Colonic mucosa (tissue), 4 donors: Measurements from ENCODE around the gene ATXN1. TPM values are rescaled to one million over a fixed set of nuclear protein-coding genes. Genes with fewer than 3 reads are reported as not detected.

Source experiments
- DNase-seq: peaks from one replicate; pipeline ENCODE4 v3.0.0-alpha.2; 2020
- H3K27ac ChIP-seq: fragments of 200-600 bp; one replicate; pipeline ENCODE4 v1.8.0; 2021
- H3K27me3 ChIP-seq: fragments of 200-600 bp; one replicate; pipeline ENCODE4 v1.8.0; 2021
- H3K36me3 ChIP-seq: fragments of 200-600 bp; one replicate; pipeline ENCODE4 v1.8.0; 2021
- H3K4me1 ChIP-seq: fragments of 200-600 bp; one replicate; pipeline ENCODE4 v1.8.0; 2021; ENCODE audit warnings: mild to moderate bottlenecking
- H3K4me3 ChIP-seq: fragments of 200-600 bp; one replicate; pipeline ENCODE4 v1.8.0; 2021
- H3K9ac ChIP-seq, 2 donors: one replicate each; pipeline ENCODE4 v1.7.0; 2013; ENCODE audit warnings: control low read depth in 2 of 2, low read depth in 2 of 2, low read length in 2 of 2
- H3K9me3 ChIP-seq: fragments of 200-600 bp; one replicate; pipeline ENCODE4 v1.8.0; 2021
- CTCF ChIP-seq: fragments of 200-600 bp; IDR thresholded peaks from one replicate; pipeline ENCODE4 v1.8.0; 2022; ENCODE audit warnings: antibody characterized with exemption, mild to moderate bottlenecking
- intact Hi-C: fragments of 100-400 bp; cut with DNase I; formaldehyde crosslinking; loops from one replicate; pipeline ENCODE4 v1.14.1; 2022
- total RNA-seq, 2 donors: library from RNA; stranded (reverse); fragmentation: NEBNext Ultra II Directional in 1 of 2; extraction: Animal tissue kit (Norgen Biotek cat#: 25700) in 1 of 2; gene quantifications; one replicate each; pipeline ENCODE4 v1.2.1, GENCODE V29; 2021
- donor health status: healthy.
- donor health status: DM: no; HTN: no; CAD: no.
- donor health status: DM: no; HTN: no; CAD: no.

The ATXN1 gene
- total RNA-seq, 2 donors from 2014 or later, result 24.5 to 41.9 TPM

DNA sequence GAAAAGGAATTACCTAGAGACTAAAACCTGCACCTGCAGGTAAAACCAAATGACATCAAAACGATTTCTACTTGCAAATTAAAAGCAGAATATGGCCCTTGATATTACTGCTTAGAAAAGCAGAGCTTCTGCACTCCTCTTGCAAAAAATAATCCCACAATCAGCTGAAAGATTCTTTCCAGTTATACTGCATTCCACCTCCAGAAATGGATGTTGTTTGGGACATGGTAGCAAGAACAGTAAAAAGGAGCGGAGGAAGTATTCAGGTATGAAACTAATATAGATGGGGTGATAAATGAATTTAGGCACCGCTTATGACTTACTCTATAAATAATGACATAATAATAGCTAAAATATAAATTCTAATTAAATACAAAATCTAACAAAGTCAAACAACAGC lies 14.9 kb downstream of the ATXN1 start:
- Histone ChIP-seq H3K4me1 (peaks cover 3% of the 10 kb centered on the region), H3K36me3 (no peaks in the 10 kb centered on the region), H3K4me3 (no peak overlapping the region), H3K9ac (no peak overlapping the region), H3K27ac (no peak overlapping the region), H3K9me3 (no peaks in the 10 kb centered on the region), H3K27me3 (no peaks in the 10 kb centered on the region)
- no peak for TF ChIP-seq CTCF
- intact Hi-C loops, result no loop called here
- no peak for DNase-seq

DNA sequence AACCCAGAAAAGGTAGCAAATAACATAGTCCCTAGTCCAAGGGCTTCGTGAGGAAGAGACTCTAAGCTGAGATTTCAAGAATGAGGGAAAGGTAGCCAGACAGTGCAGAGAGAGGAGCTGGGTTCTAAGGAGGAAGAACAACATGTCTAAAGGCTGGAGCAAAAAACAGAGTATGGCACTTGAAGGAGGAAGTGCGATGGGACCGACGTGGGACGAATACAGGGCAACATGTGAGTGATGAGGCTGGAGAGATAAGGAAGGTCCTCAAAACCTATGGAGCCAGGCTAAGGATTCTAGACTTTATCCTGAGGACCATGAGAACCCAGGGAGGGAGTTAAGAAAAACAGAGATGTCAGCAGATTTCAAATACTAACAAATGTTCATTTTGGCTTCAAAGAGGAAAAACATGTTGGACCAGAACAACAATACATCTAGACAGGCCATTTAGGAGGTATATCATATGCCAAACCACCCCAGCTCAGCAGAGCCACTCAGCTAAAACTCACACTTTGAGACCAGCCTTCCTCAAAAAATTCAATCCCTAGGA lies 17.5 kb downstream of the ATXN1 start:
- intact Hi-C loops, result no loop called here

DNA sequence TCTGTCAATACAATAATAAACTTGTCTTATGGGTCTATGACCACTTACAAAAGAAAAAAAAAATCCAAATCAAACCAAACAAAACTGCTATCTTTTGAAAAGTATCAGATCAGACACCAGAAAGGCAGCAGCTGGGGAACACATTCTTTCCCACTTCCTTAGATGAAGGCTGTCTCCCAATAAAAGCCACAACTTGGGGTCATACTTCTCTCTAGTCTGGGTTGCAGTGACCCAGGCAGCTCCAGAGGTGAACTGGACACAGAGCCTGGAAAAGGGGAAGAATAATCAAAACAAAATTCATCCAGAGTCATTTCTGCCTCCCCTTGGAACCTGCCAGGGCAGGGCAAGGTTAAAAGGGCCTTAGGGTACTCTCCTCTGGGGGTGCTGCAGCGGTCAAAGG lies 19.1 kb downstream of the ATXN1 start:
- no peak for TF ChIP-seq CTCF
- Histone ChIP-seq H3K9ac (no peak overlapping the region), H3K27me3 (no peaks in the 10 kb centered on the region), H3K9me3 (no peaks in the 10 kb centered on the region), H3K27ac (no peak overlapping the region), H3K4me1 (peaks cover 4% of the 10 kb centered on the region), H3K4me3 (no peak overlapping the region), H3K36me3 (no peaks in the 10 kb centered on the region)
- intact Hi-C loops, result no loop called here
- no peak for DNase-seq

More for the DNA sequence above, 17.5 kb downstream of the ATXN1 start:
- H3K27me3 ChIP-seq, result no peaks in the 10 kb centered on the region
- no peak for DNase-seq
- no peaks in the 10 kb centered on the region for H3K36me3 ChIP-seq
- H3K9ac ChIP-seq, result no peak overlapping the region
- TF ChIP-seq CTCF, result no peak
- no peak overlapping the region for H3K4me3 ChIP-seq
- no peak overlapping the region for H3K27ac ChIP-seq
- peaks cover 3% of the 10 kb centered on the region for H3K4me1 ChIP-seq
- H3K9me3 ChIP-seq, result no peaks in the 10 kb centered on the region

- TF ChIP-seq CTCF, result no peak
- H3K4me1 ChIP-seq, result peaks cover 6% of the 10 kb centered on the region
- no peak overlapping the region for H3K9ac ChIP-seq
- no peaks in the 10 kb centered on the region for H3K36me3 ChIP-seq
- DNase-seq, result no peak
- no peaks in the 10 kb centered on the region for H3K27me3 ChIP-seq
- intact Hi-C loops, result no loop called here
- no peak overlapping the region for H3K27ac ChIP-seq
- no peak overlapping the region for H3K4me3 ChIP-seq
- H3K9me3 ChIP-seq, result no peaks in the 10 kb centered on the region
These were observed 19.9 kb downstream of the ATXN1 start for GRCh38 chr6:16741112-16742016.

- H3K4me3 ChIP-seq, result no peak overlapping the region
- H3K36me3 ChIP-seq, result no peaks in the 10 kb centered on the region
- H3K27me3 ChIP-seq, result no peaks in the 10 kb centered on the region
- peaks cover 6% of the 10 kb centered on the region for H3K4me1 ChIP-seq
- no peak for TF ChIP-seq CTCF
- no peak overlapping the region for H3K27ac ChIP-seq
- intact Hi-C loops, result no loop called here
- H3K9ac ChIP-seq, result no peak overlapping the region
- no peaks in the 10 kb centered on the region for H3K9me3 ChIP-seq
- DNase-seq, result no peak
These were observed 21.2 kb downstream of the ATXN1 start for GRCh38 chr6:16740097-16740496.
